Testis (tissue), 2 donors: Measurements from ENCODE around the gene CA6.

Experiments used
- CTCF ChIP-seq, 3 experiments: fragments of 450-650 bp in 2 of 3; fragments of 200-600 bp in 1 of 3; sonication (generic) in 1 of 3; IDR thresholded peaks; one replicate each; pipeline ENCODE4 v1.5.1; 2016 to 2019; ENCODE audit warnings: antibody characterized with exemption in 3 of 3, mild to moderate bottlenecking in 2 of 3, moderate library complexity in 1 of 3
- POLR2A ChIP-seq: fragments of 450-650 bp; IDR thresholded peaks from one replicate; pipeline ENCODE4 v1.6.1; 2017; ENCODE audit warnings: antibody characterized with exemption, mild to moderate bottlenecking, moderate library complexity

GRCh38 chr1:8926707-8927694, 18.7 kb upstream of the CA6 start:
- TF ChIP-seq CTCF (IDR thresholded peaks at IDR 0.05) (no peak), POLR2A (no peak)
